Stimulated activated CD4-positive, alpha-beta T cell treated with anti-CD3 and anti-CD28 coated beads, Interleukin-12 subunit alpha, Interleukin-12 subunit beta, amount 100 ng/mL, for 24 hours (primary cell): Measurements from ENCODE around the gene THOC7.

Experiments
- DNase-seq, 2 experiments: peaks; one replicate each; pipeline ENCODE4 v3.0.0-alpha.2; 2020; ENCODE audit warnings: low read depth in 2 of 2

THOC7 gene

DNA sequence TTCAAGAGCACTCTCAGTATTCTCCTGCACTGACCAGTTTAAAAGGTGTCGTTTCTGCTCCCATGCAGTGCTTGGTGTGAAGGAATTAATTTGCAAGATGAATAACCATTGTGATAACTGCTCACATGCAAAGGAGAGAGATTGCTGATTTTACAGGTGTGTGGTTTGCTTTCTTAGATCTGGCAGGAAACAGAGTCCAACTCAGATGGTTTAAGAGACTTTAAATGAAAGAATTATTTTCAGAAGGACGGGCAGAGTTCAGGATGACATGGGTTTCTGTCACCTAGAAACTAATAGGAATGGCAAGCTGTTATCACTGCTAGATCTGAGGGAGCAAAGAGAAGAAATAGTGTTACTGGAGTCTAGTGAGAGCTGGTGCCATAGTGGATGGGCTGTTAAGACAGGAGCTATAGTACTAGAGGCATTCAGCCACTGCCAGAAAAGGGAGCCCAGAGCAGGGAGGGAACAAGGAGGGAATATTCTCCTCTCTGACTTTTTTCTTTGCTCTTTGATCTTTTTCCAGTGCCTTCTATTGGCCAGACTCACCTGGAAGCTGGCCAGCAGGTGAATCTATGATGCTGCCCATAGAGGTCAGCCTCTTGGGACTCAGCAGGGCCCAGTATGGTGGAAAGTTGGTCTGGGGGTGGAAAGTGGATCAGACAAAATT is 14.9 kb upstream of the THOC7 start:
- DNase-seq: no peak

DNA sequence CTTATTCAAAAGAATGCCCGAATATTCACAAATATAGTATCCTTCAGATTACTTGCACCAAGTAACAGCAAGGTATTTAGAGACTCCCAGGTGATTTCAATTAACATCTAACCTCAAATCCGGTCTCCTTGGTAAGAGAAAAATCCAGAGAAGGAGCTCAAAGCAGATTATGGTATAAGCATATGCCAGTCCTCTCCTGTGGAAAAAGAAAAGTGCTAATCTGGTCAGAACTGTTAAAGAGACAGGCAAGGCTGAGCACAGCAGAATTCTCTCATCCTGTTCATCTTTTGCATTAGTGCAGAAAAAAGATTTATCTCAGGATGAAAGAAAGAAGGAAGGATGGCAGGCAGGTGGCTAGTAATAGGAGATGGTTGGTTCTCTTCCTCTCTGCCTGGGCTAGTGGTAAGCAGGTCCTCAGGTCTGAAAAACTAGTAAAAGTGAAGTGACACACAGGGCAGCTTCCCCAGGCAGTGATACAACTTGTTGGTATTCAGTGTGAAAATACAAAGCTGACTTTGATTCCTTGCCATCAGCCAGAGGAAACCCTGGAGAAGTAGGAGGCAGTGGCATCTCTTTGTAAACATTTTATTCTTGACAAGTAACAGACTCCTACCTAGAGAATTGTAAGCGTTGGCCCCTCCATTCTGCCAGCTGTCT is 14.3 kb upstream of the THOC7 start:
- DNase-seq: no peak

GRCh38 chr3:63876260-63876659 is 12.7 kb upstream of the THOC7 start:
- DNase-seq: no peak

DNA sequence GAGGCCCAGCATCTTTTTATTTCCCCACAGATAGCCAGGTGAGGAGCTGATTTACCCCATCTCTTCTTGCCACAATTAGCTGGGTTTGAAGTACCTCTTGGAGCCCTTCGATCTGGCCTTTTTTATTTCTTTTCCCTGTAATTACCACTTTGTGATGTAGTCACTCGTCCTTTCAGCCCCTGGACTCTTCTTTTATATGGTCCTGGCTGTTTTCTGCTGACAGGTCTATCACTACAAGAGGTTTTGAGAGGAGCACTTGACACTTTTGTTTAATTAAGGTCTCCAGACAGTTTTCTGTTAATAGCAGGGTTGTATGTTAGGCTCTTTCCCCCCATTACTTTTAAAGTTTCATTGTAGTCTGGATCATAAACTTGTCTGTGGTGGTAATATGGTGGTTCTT is 11.9 kb upstream of the THOC7 start:
- DNase-seq: no peak

GRCh38 chr3:63874769-63875168 is 11.2 kb upstream of the THOC7 start:
- no peak for DNase-seq

DNA sequence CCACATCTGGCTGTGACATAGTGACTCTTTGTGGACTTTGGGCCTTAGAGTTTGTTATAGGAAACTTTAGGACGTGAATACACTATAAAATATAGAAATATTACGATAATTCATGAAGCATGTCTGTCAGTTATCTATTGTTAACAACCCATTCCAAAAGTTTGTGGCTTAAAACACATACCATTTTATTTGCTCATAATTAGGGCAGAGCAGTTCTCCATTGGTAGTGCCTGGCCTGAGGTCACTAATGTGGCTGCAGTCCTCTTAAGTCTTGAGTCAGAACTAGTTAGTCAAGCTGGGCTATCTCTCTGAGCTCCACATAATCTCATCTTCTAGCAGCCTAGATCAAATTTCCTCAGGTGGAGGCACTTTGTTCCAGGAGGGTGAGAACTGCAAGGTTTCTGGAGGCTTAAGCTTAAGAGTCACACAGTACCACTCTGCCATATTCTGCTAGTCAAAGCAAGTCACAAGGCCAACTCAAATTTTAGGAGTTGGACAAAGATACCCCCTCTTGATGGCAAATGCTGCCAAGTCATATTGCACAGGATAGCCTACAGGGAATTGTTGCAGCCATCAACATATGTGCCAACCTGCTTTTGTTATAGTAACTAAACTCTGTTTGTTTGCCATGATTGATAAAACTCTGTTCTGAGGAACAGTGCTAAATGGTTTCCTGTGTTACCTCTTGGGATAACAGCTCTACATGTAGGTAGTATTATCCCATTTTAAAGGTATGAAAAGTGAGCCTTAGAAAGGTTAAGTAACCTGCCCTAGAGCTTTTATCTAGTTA is 8.7 kb upstream of the THOC7 start:
- DNase-seq: no peak

- no peak for DNase-seq
Measured at GRCh38 chr3:63870615-63871005, 7.0 kb upstream of the THOC7 start.

DNA sequence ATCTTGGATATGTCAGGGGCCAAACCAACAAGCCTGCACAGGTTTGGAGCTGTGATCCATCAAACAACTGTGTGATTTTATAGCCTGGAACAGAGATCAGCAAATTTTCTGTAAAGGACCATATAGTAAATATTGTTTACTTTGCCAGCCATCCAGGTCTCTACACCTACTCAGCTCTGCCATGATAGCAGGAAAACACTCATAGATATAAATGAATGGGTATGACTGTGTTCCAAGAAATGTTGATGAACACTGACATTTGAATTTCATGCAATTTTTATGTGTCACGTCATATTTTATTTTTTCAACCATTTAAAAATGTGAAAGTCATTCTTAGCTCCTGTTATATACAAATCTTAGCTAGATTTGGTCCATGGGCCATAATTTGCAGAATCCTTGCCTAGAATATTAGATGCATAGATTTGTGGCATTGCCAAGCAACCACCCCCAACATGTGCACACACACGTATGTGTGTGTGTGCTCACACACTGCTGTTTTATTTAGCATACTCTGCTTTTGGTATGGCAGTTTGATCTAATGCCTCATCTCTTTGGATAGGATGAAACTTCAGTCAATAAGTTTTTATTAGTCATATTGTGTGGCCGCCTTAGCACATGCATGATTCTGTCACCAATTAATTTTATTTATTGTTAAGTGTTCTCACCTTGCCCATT is 6.5 kb upstream of the THOC7 start:
- no peak for DNase-seq

DNA sequence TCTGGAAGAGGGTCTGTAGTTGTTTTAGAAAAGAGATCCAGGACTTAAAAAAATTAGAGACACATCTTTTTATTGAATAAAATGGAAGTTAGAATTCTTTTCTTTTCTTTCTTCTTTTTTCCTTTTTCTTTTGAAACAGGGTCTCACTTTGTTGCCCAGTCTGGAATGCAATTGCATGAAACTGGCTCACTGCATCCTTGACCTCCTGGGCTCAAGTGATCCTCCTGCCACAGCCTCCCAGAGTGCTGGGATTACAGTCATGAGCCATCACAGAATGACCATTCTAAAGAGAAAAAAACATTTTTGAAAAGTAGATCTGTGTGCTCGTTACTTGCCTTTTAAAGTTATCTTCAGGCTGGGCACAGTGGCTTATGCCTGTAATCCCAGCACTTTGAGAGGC is 3.6 kb upstream of the THOC7 start:
- no peak for DNase-seq

GRCh38 chr3:63864965-63865327 is 1.3 kb upstream of the THOC7 start:
- no peak for DNase-seq

GRCh38 chr3:63864008-63864964 is 681 bp upstream of the THOC7 start:
- DNase-seq: peak; percentile 25 to 28

GRCh38 chr3:63862804-63863149 is 828 bp downstream of the THOC7 start:
- DNase-seq: no peak

DNA sequence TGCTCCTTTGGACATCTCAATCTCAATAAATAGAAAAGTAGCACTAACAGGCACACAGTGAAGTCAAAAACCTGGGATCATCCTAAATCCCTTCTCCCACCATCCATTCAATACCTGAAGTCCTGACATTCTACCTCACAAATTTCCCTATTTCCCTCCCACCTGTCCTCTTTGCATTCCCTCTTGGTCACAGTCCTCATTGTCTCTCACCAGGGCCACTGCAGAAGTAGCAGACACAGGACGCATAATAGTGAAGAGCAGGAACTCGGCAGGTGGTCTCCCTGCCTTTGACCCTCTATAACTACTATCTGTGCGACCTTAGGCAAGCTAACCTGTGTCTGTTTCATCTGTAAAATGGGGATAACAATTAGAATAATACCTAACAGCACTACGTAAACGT is 2.3 kb downstream of the THOC7 start:
- no peak for DNase-seq

- no peak for DNase-seq
Measured at GRCh38 chr3:63860776-63861175, 2.8 kb downstream of the THOC7 start.

GRCh38 chr3:63857311-63857710 is 6.3 kb downstream of the THOC7 start:
- DNase-seq: no peak

DNA sequence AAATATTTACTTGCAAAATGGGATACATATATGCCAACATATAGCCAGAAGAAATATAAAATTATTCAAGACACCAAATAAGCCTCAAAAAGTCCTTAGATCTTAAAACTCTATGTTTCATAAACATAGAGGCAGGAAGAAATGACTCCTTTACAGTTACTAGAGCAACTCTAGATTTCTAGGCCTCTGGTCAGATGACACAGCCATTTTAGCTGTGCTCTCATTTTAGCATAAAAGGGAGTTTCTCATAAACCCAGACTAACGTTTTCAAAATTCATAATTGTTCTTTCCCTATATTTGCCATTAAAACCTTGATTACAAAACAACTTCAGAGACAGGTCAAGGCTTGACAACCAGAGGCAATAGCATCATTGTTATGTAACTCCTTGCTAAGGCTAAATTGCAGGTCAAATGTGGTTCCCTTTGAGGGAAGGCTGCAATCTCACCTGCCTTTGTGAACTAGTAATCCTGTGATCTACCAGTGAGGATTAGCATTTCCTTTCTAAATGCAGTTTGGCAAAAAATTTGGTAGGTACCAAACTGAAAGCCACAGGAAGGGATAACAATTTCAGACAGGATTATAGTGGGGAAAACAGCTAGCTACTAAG is 8.2 kb downstream of the THOC7 start:
- no peak for DNase-seq

DNA sequence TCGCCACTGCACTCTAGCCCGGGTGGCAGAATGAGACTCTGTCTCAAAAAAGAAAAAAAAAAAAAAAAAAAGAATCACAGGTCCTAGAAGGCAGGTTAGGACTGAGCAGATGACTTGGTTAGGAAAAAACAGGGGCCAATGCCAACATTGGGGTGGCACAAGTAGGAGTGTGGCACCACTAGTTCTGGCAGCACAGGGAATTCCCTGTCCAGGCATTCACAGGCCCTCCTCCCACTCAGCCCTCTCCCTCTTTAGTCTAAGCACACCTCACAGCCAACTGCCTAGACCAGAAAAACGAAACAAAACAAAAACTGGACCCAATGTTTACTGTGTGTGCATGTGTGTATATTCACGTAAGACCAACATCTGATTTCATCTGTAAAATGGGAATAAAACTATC is 10.5 kb downstream of the THOC7 start:
- DNase-seq: no peak

DNA sequence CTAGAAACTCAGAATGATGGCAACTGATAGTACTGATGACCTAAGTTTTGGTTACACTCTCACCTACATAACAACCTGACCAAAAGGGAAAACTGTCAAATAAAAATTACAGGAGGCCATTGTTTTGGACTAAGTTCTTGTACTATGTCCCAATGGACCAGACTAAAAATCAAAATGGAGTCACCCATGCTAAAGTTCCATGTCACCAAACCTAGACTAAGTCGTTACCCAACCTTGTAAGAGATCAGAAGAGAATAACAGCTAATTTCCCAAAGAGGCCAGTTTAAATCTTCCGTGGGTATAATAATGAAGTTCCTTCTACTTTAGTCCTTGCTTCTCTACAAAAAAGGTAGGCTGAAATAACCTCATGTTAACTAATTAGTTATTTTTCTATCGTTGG is 12.3 kb downstream of the THOC7 start:
- DNase-seq: no peak

- no peak for DNase-seq
Measured at GRCh38 chr3:63849175-63849574, 14.4 kb downstream of the THOC7 start.

- no peak for DNase-seq
Measured at GRCh38 chr3:63847718-63848450, 15.7 kb downstream of the THOC7 start.
